Measurements from ENCODE around the gene PRG2.

The PRG2 gene

GRCh38 chr11:57386178-57386940, 4.1 kb downstream of the PRG2 start:
- Histone ChIP-seq H4K20me1 (ENCODE audit: low read depth, low read length) (no peaks in the 10 kb centered on the region), H3K79me2 (ENCODE audit: insufficient read depth, low read length) (no peaks in the 10 kb centered on the region), H3K36me3 (ENCODE audit: low read length) (no peaks in the 10 kb centered on the region), H3K9me3 (ENCODE audit: insufficient read depth, low read length) (no peaks in the 10 kb centered on the region), H3K9me2 (replicated peaks; ENCODE audit: insufficient read depth, low read length) (no peaks in the 10 kb centered on the region), H3K27me3 (ENCODE audit: low read length) (no peaks in the 10 kb centered on the region), H2AFZ (ENCODE audit: low read depth, low read length, severe bottlenecking) (no peak overlapping the region), H3K27ac (ENCODE audit: low read depth, low read length) (no peak overlapping the region), H3K9ac (ENCODE audit: low read length) (no peak overlapping the region), H3K4me3 (ENCODE audit: insufficient read depth, low read length, poor library complexity, severe bottlenecking) (no peak overlapping the region), H3K4me2 (ENCODE audit: low read depth, low read length, poor library complexity, severe bottlenecking) (no peak overlapping the region), H3F3A (ENCODE audit: insufficient read depth) (no peaks in the 10 kb centered on the region)
- TF ChIP-seq EZH2phosphoT487 (conservative IDR thresholded peaks at IDR 0.05; ENCODE audit: low read length), result no peak
- no peak for TF ChIP-seq CTCF (IDR thresholded peaks at IDR 0.05; ENCODE audit: insufficient read depth, low read length, poor library complexity, severe bottlenecking)

- no peaks in the 10 kb centered on the region for H3K27me3 ChIP-seq (ENCODE audit: low read length)
- no peak within 1 kb of the TSS for H3K27ac ChIP-seq (ENCODE audit: low read depth, low read length)
- TF ChIP-seq CTCF (IDR thresholded peaks at IDR 0.05; ENCODE audit: insufficient read depth, low read length, poor library complexity, severe bottlenecking), result no peak
- TF ChIP-seq EZH2phosphoT487 (conservative IDR thresholded peaks at IDR 0.05; ENCODE audit: low read length), result no peak
- no peaks in the 10 kb centered on the region for H3K36me3 ChIP-seq (ENCODE audit: low read length)
- H3K4me3 ChIP-seq (ENCODE audit: insufficient read depth, low read length, poor library complexity, severe bottlenecking), result no peak within 1 kb of the TSS
- no peaks in the 10 kb centered on the region for H3K9me3 ChIP-seq (ENCODE audit: insufficient read depth, low read length)
- no peaks in the 10 kb centered on the region for H3F3A ChIP-seq (ENCODE audit: insufficient read depth)
- no peaks in the 10 kb centered on the region for H3K9me2 ChIP-seq (replicated peaks; ENCODE audit: insufficient read depth, low read length)
- H2AFZ ChIP-seq (ENCODE audit: low read depth, low read length, severe bottlenecking), result no peak within 1 kb of the TSS
- H3K4me2 ChIP-seq (ENCODE audit: low read depth, low read length, poor library complexity, severe bottlenecking), result no peak within 1 kb of the TSS
- no peak within 1 kb of the TSS for H3K9ac ChIP-seq (ENCODE audit: low read length)
- H3K79me2 ChIP-seq (ENCODE audit: insufficient read depth, low read length), result no peaks in the 10 kb centered on the region
- no peaks in the 10 kb centered on the region for H4K20me1 ChIP-seq (ENCODE audit: low read depth, low read length)
Measured at GRCh38 chr11:57380975-57381374, 9.5 kb downstream of the PRG2 start, which contains the start of gene PRG3. TSS of gene PRG3 (minus strand) at chr11:57381150. CDS start at chr11:57380708, 442 bp downstream.

GRCh38 chr11:57379732-57380131, 10.7 kb downstream of the PRG2 start:
- no peak overlapping the region for H3K4me3 ChIP-seq (ENCODE audit: insufficient read depth, low read length, poor library complexity, severe bottlenecking)
- H3K36me3 ChIP-seq (ENCODE audit: low read length), result no peaks in the 10 kb centered on the region
- H3K9me3 ChIP-seq (ENCODE audit: insufficient read depth, low read length), result no peaks in the 10 kb centered on the region
- H3K79me2 ChIP-seq (ENCODE audit: insufficient read depth, low read length), result no peaks in the 10 kb centered on the region
- no peak overlapping the region for H3K4me2 ChIP-seq (ENCODE audit: low read depth, low read length, poor library complexity, severe bottlenecking)
- H2AFZ ChIP-seq (ENCODE audit: low read depth, low read length, severe bottlenecking), result no peak overlapping the region
- no peaks in the 10 kb centered on the region for H3K9me2 ChIP-seq (replicated peaks; ENCODE audit: insufficient read depth, low read length)
- H3K9ac ChIP-seq (ENCODE audit: low read length), result no peak overlapping the region
- no peaks in the 10 kb centered on the region for H4K20me1 ChIP-seq (ENCODE audit: low read depth, low read length)
- TF ChIP-seq CTCF (IDR thresholded peaks at IDR 0.05; ENCODE audit: insufficient read depth, low read length, poor library complexity, severe bottlenecking), result no peak
- no peak for TF ChIP-seq EZH2phosphoT487 (conservative IDR thresholded peaks at IDR 0.05; ENCODE audit: low read length)
- no peak overlapping the region for H3K27ac ChIP-seq (ENCODE audit: low read depth, low read length)
- no peaks in the 10 kb centered on the region for H3F3A ChIP-seq (ENCODE audit: insufficient read depth)
- H3K27me3 ChIP-seq (ENCODE audit: low read length), result no peaks in the 10 kb centered on the region
